ENCODE data around the gene PID1. TPM values are rescaled to one million over a fixed set of nuclear protein-coding genes. Genes with fewer than 3 reads are reported as not detected.

The PID1 gene
- total RNA-seq, 1 donor from 2014 or later, result not detected

GRCh38 chr2:229178117-229178516 is 93.0 kb downstream of the PID1 start:
- TF ChIP-seq CTCF (IDR thresholded peaks at IDR 0.05), result no peak
- Mint-ChIP-seq H3K4me1 (ENCODE audit: unreplicated experiment) (no peaks in the 10 kb centered on the region), H3K9me3 (ENCODE audit: unreplicated experiment) (peaks cover 66% of the 10 kb centered on the region)

DNA sequence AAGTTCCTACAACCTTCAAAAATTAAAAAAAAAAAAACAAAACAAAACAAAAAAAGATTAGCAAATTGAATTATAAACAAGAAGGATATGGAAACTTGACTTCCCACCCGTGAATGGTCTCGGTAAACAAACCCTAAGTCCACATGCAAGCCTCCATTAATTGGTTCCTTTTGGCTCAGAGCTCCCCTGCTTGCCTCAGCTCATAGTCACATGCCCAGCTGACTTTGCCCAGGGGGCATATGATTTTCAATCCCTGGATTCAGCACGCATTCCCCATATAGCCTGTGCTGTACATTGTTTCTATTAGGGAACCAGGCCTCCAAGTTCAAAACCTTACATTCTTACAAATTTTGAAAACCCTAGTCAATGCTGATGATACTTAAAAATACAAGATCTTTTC is 95.0 kb downstream of the PID1 start:
- no peaks in the 10 kb centered on the region for H3K27me3 Mint-ChIP-seq (ENCODE audit: unreplicated experiment)
- no peak overlapping the region for H3K27ac Mint-ChIP-seq (ENCODE audit: unreplicated experiment)
- H3K4me1 Mint-ChIP-seq (ENCODE audit: unreplicated experiment), result no peaks in the 10 kb centered on the region
- no peak for DNase-seq (ENCODE audit: extremely low spot score, unreplicated experiment)
- no peak for TF ChIP-seq CTCF (IDR thresholded peaks at IDR 0.05)
- no peaks in the 10 kb centered on the region for H3K36me3 Mint-ChIP-seq (ENCODE audit: unreplicated experiment)
- no peak overlapping the region for H3K4me3 Mint-ChIP-seq (ENCODE audit: unreplicated experiment)
- H3K9me3 Mint-ChIP-seq (ENCODE audit: unreplicated experiment), result peaks cover 58% of the 10 kb centered on the region

More at GRCh38 chr2:229178117-229178516, 93.0 kb downstream of the PID1 start:
- Mint-ChIP-seq H3K36me3 (ENCODE audit: unreplicated experiment) (no peaks in the 10 kb centered on the region), H3K27me3 (ENCODE audit: unreplicated experiment) (no peaks in the 10 kb centered on the region), H3K27ac (ENCODE audit: unreplicated experiment) (no peak overlapping the region), H3K4me3 (ENCODE audit: unreplicated experiment) (no peak overlapping the region)
- no peak for DNase-seq (ENCODE audit: extremely low spot score, unreplicated experiment)

DNA sequence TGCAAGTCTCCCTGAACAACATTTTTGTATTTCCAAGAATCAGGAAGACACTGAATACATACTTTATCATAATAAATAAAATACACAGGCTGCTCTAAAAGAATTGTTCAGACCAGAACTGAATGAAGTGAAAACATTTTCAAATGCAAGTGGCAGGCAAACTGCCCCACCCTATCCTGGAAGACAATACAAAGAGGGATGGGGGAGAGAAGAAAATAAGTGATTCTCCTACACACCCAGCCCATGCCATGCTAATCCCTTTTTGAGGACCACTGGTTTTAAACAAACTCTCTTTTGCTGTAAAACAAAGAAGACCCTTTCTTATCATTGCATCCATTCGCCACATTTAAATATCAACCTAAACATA is 95.6 kb downstream of the PID1 start:
- Mint-ChIP-seq H3K27ac (ENCODE audit: unreplicated experiment) (no peak overlapping the region), H3K27me3 (ENCODE audit: unreplicated experiment) (no peaks in the 10 kb centered on the region), H3K4me1 (ENCODE audit: unreplicated experiment) (no peaks in the 10 kb centered on the region), H3K4me3 (ENCODE audit: unreplicated experiment) (no peak overlapping the region), H3K9me3 (ENCODE audit: unreplicated experiment) (peaks cover 54% of the 10 kb centered on the region), H3K36me3 (ENCODE audit: unreplicated experiment) (no peaks in the 10 kb centered on the region)
- no peak for DNase-seq (ENCODE audit: extremely low spot score, unreplicated experiment)
- no peak for TF ChIP-seq CTCF (IDR thresholded peaks at IDR 0.05)

DNA sequence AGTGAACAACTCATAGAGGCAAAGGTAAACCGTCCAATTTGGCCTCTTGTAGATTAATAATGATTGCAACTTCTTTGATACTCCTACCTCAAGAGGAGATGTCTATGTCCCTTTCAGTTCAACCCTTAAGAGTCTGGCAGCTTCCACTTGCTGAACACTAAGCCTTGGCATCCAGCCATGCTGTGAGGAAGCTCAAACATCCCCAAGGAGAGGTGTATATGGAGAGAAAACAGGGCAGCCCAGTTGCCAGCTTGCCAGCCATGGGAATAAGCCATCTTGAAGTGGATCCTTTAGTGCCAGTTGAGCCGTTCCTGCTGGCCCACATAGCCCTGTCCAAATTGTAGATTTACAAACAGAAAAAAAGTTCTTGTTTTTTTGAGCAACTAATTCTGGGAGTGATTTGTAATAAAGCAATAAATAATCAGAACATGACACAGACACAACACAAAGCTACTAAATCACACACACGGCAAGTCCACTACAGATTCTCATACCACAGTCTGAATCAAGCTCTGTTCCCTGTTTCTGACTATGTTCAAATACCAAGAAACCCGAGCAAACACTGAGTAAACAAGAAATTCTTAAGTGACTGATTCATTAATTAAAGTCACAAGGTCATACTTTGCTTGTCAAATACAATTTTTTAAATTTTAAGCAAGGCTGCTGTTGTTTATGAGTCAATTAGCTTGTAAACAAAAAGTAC is 96.1 kb downstream of the PID1 start:
- no peaks in the 10 kb centered on the region for H3K27me3 Mint-ChIP-seq (ENCODE audit: unreplicated experiment)
- H3K9me3 Mint-ChIP-seq (ENCODE audit: unreplicated experiment), result peaks cover 56% of the 10 kb centered on the region
- no peak for TF ChIP-seq CTCF (IDR thresholded peaks at IDR 0.05)

DNA sequence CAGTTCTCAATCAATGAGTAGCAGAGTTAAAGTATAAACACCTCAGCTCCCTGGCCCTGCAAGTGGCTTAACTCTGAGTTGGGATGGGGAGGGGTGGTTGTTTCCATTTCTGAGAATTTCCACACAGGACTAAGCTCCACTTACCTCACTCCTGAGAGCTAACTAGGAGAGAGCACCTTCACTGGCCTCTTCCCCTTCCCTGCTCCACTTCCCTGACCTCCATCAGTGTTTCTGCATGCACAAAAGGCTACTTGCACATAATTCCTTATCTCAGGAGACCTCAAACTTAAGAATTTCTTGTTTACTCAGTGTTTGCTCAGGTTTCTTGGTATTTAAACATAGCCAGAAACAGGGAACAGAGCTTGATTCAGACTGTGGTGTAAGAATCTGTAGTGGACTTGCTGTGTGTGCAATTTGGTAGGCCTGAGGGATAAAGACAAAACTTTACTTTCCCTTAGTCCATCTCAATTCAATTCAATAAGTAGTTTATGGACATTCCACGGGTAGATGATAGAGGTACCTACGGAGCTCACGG is 97.2 kb downstream of the PID1 start:
- no peak overlapping the region for H3K4me3 Mint-ChIP-seq (ENCODE audit: unreplicated experiment)
- DNase-seq (ENCODE audit: extremely low spot score, unreplicated experiment), result no peak
- no peaks in the 10 kb centered on the region for H3K36me3 Mint-ChIP-seq (ENCODE audit: unreplicated experiment)
- no peak for TF ChIP-seq CTCF (IDR thresholded peaks at IDR 0.05)
- H3K27ac Mint-ChIP-seq (ENCODE audit: unreplicated experiment), result no peak overlapping the region
- peaks cover 50% of the 10 kb centered on the region for H3K9me3 Mint-ChIP-seq (ENCODE audit: unreplicated experiment)
- no peaks in the 10 kb centered on the region for H3K27me3 Mint-ChIP-seq (ENCODE audit: unreplicated experiment)
- H3K4me1 Mint-ChIP-seq (ENCODE audit: unreplicated experiment), result no peaks in the 10 kb centered on the region

More for the DNA sequence above, 96.1 kb downstream of the PID1 start:
- Mint-ChIP-seq H3K27ac (ENCODE audit: unreplicated experiment) (no peak overlapping the region), H3K4me1 (ENCODE audit: unreplicated experiment) (no peaks in the 10 kb centered on the region), H3K36me3 (ENCODE audit: unreplicated experiment) (no peaks in the 10 kb centered on the region), H3K4me3 (ENCODE audit: unreplicated experiment) (no peak overlapping the region)
- DNase-seq (ENCODE audit: extremely low spot score, unreplicated experiment), result no peak
